NT2/D1 (cell line): ENCODE data around the gene VTI1A.

Source experiments
- SUZ12 ChIP-seq: IDR thresholded peaks from 2 replicates; pipeline ENCODE4 v1.6.1; 2011; ENCODE audit not compliant: insufficient read length, insufficient read depth; ENCODE audit errors: extremely low read depth
- YY1 ChIP-seq: IDR thresholded peaks from 2 replicates; pipeline ENCODE4 v1.6.1; 2011; ENCODE audit not compliant: insufficient read length, insufficient read depth
- ZNF274 ChIP-seq: IDR thresholded peaks from 2 replicates; pipeline ENCODE4 v1.6.1; 2011; ENCODE audit warnings: mild to moderate bottlenecking, low read depth, low read length

DNA sequence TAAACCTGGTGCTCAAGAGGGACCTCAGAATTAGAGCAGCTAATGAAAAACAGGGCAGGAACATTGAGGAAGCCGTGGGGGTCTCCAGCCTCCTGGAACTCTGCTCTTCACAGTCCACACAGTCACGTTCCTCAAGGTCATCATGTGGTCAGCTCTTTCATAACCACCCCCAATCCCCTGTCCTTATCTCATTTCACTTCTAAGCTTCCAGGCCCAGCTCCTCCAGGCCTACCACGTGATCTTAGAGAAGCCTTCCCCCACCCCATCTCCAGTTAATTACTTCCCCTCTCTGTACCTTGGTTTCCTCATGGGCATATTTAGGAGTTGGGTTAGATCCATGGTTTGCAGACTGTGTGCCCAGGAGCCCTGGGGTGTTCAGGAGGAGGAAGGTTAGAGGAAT is 396.6 kb downstream of the VTI1A start:
- no peak for TF ChIP-seq YY1
- no peak for TF ChIP-seq ZNF274
- no peak for TF ChIP-seq SUZ12
